Stomach (tissue), 9 donors: ENCODE data around the gene HAUS6. TPM values are rescaled to one million over a fixed set of nuclear protein-coding genes. Genes with fewer than 3 reads are reported as not detected.

Experiments
- DNase-seq, 2 donors: peaks; one replicate each; pipeline versions ENCODE4 v3.0.0 to v3.0.0-alpha.2; 2013 to 2019
- H3K27ac ChIP-seq, 5 donors: fragments of 200-600 bp in 4 of 5; sonication (generic) in 4 of 5; one replicate each; pipeline ENCODE4 v1.5.1; 2013 to 2019; ENCODE audit warnings: mild to moderate bottlenecking in 1 of 5, moderate library complexity in 1 of 5
- H3K27me3 ChIP-seq, 3 donors: fragments of 200-600 bp; sonication (generic); one replicate each; pipeline ENCODE4 v1.5.1; 2017 to 2019; ENCODE audit warnings: mixed run types in 1 of 3
- H3K36me3 ChIP-seq, 4 donors: fragments of 200-600 bp; sonication (generic); 1 replicate in 3 of 4; 2 replicates in 1 of 4; pipeline ENCODE4 v1.5.1; 2016 to 2019
- H3K4me1 ChIP-seq, 4 donors: fragments of 200-600 bp; sonication (generic); one replicate each; pipeline ENCODE4 v1.5.1; 2016 to 2019
- H3K4me3 ChIP-seq, 4 donors: fragments of 200-600 bp; sonication (generic) in 3 of 4; one replicate each; pipeline ENCODE4 v1.5.1; 2016 to 2019; ENCODE audit warnings: mild to moderate bottlenecking in 1 of 4
- H3K9me3 ChIP-seq, 4 donors: fragments of 200-600 bp; sonication (generic); one replicate each; pipeline ENCODE4 v1.5.1; 2016 to 2019
- CTCF ChIP-seq, 7 experiments: fragments of 450-650 bp in 4 of 7; fragments of 200-600 bp in 3 of 7; sonication (generic) in 3 of 7; IDR thresholded peaks; one replicate each; pipeline ENCODE4 v1.5.1; 2016 to 2019; ENCODE audit warnings: antibody characterized with exemption in 7 of 7, control low read depth in 2 of 7, mild to moderate bottlenecking in 1 of 7
- EP300 ChIP-seq: sonication (generic); formaldehyde crosslinking; IDR thresholded peaks from one replicate; pipeline ENCODE4 v1.6.1; 2017; ENCODE audit warnings: antibody characterized with exemption
- POLR2A ChIP-seq, 4 donors: fragments of 450-650 bp; IDR thresholded peaks; one replicate each; pipeline ENCODE4 v1.6.1; 2016; ENCODE audit warnings: antibody characterized with exemption in 4 of 4, control low read depth in 2 of 4, mild to moderate bottlenecking in 1 of 4, moderate library complexity in 1 of 4
- POLR2AphosphoS5 ChIP-seq, 3 donors: sonication (generic); formaldehyde crosslinking; IDR thresholded peaks; one replicate each; pipeline ENCODE4 v1.6.1; 2016; ENCODE audit warnings: antibody characterized with exemption in 3 of 3
- WGBS, 5 donors: extraction: QIAGEN DNeasy Blood & Tissue Kit in 3 of 5; methylation state at CpG; one replicate each; pipeline versions ENCODE4 v1.1.5 to v1.1.7; 2013 to 2018; 5-methylcytosine and 5-hydroxymethylcytosine counted together
- intact Hi-C: fragments of 100-400 bp; cut with DNase I; formaldehyde crosslinking; loops from one replicate; pipeline ENCODE4 v1.15.1; 2023; ENCODE audit warnings: low total_unique reads
- polyA plus RNA-seq, 3 donors: library from polyadenylated mRNA; stranded (reverse); fragments of 200-250 nt; gene quantifications; one replicate each; pipeline ENCODE4 v1.2.3, GENCODE V29; 2013
- total RNA-seq, 5 donors: library from RNA; depleted of rRNA; stranded (reverse); fragments of >200 nt; gene quantifications; one replicate each; pipeline versions ENCODE4 v1.1.0 to v1.2.3, GENCODE V29; 2014 to 2016
- donor health status: healthy with polysubstance abuse.
- donor health status: Bipolar disorder and iron deficiency.
- donor health status: healthy.

Gene HAUS6
- total and polyA plus RNA-seq, 8 donors: 1.7 to 32.1 (median 3.5) TPM

GRCh38 chr9:19149230-19149629 is 46.5 kb upstream of the HAUS6 start:
- peaks cover 0 to 21% (median 3%) of the 10 kb centered on the region in 4 donors for H3K4me1 ChIP-seq
- no peaks in the 10 kb centered on the region for H3K9me3 ChIP-seq
- no peak overlapping the region for H3K27ac ChIP-seq
- no peaks in the 10 kb centered on the region for H3K36me3 ChIP-seq
- H3K27me3 ChIP-seq: no peaks in the 10 kb centered on the region
- 64 to 81% (median 68%) methylated on average over 3 of the region's 3 CpGs for WGBS, 5 donors
- TF ChIP-seq POLR2A (IDR thresholded peaks at IDR 0.05): no peak
- TF ChIP-seq POLR2AphosphoS5 (IDR thresholded peaks at IDR 0.05): no peak
- H3K4me3 ChIP-seq: no peak overlapping the region
- DNase-seq: no peak
- intact Hi-C loops: no loop called here

- WGBS, 5 donors: 34 to 54% (median 48%) methylated on average over 5 of the region's 5 CpGs
- intact Hi-C loops: no loop called here
- H3K27me3 ChIP-seq: no peaks in the 10 kb centered on the region
- H3K4me1 ChIP-seq: peaks cover 0 to 13% (median 0%) of the 10 kb centered on the region in 4 donors
- H3K4me3 ChIP-seq: no peak overlapping the region
- H3K27ac ChIP-seq: no peak overlapping the region
- TF ChIP-seq POLR2AphosphoS5 (IDR thresholded peaks at IDR 0.05): no peak
- TF ChIP-seq CTCF (IDR thresholded peaks at IDR 0.05): no peak
- no peak for TF ChIP-seq EP300
- TF ChIP-seq POLR2A (IDR thresholded peaks at IDR 0.05): no peak
- no peaks in the 10 kb centered on the region for H3K36me3 ChIP-seq
- H3K9me3 ChIP-seq: no peaks in the 10 kb centered on the region
- DNase-seq: peak in 1 of 2 donors; percentile 44
Measured at GRCh38 chr9:19148187-19148586, 45.5 kb upstream of the HAUS6 start.

GRCh38 chr9:19146441-19147024 is 43.8 kb upstream of the HAUS6 start:
- 70 to 86% (median 82%) methylated on average over 7 of the region's 7 CpGs for WGBS, 5 donors
- DNase-seq: no peak

GRCh38 chr9:19145881-19146280 is 43.2 kb upstream of the HAUS6 start:
- H3K9me3 ChIP-seq: no peaks in the 10 kb centered on the region
- H3K27me3 ChIP-seq: no peaks in the 10 kb centered on the region
- WGBS, 5 donors: 66 to 84% (median 76%) methylated on average over 5 of the region's 5 CpGs
- no peaks in the 10 kb centered on the region for H3K4me1 ChIP-seq
- no peak for DNase-seq
- H3K27ac ChIP-seq: no peak overlapping the region
- H3K36me3 ChIP-seq: no peaks in the 10 kb centered on the region
- intact Hi-C loops: no loop called here
- TF ChIP-seq EP300: no peak
- no peak for TF ChIP-seq POLR2A (IDR thresholded peaks at IDR 0.05)
- no peak for TF ChIP-seq CTCF (IDR thresholded peaks at IDR 0.05)
- no peak for TF ChIP-seq POLR2AphosphoS5 (IDR thresholded peaks at IDR 0.05)
- no peak overlapping the region for H3K4me3 ChIP-seq

More at GRCh38 chr9:19146441-19147024, 43.8 kb upstream of the HAUS6 start:
- H3K4me3 ChIP-seq: no peak overlapping the region
- H3K36me3 ChIP-seq: no peaks in the 10 kb centered on the region
- peaks cover 0 to 4% (median 0%) of the 10 kb centered on the region in 4 donors for H3K4me1 ChIP-seq
- no peaks in the 10 kb centered on the region for H3K27me3 ChIP-seq
- TF ChIP-seq POLR2AphosphoS5 (IDR thresholded peaks at IDR 0.05) (no peak), EP300 (no peak), CTCF (IDR thresholded peaks at IDR 0.05) (no peak), POLR2A (IDR thresholded peaks at IDR 0.05) (no peak)
- intact Hi-C loops: no loop called here
- H3K27ac ChIP-seq: no peak overlapping the region
- H3K9me3 ChIP-seq: no peaks in the 10 kb centered on the region

GRCh38 chr9:19140259-19140658 is 37.6 kb upstream of the HAUS6 start:
- intact Hi-C loops: no loop called here
- Histone ChIP-seq H3K4me3 (no peak overlapping the region), H3K9me3 (no peaks in the 10 kb centered on the region), H3K27me3 (no peaks in the 10 kb centered on the region), H3K36me3 (no peaks in the 10 kb centered on the region), H3K4me1 (no peaks in the 10 kb centered on the region), H3K27ac (no peak overlapping the region)
- no peak for DNase-seq
- 84 to 95% (median 89%) methylated on average over 6 of the region's 6 CpGs for WGBS, 5 donors
- TF ChIP-seq EP300: no peak
- TF ChIP-seq POLR2AphosphoS5 (IDR thresholded peaks at IDR 0.05): no peak
- TF ChIP-seq CTCF (IDR thresholded peaks at IDR 0.05): no peak
- no peak for TF ChIP-seq POLR2A (IDR thresholded peaks at IDR 0.05)
